Trophoblast cell (in vitro differentiated cells and primary cell): ENCODE measurements around the gene FCRLB.
"Not testable (repeated sequence)": the region's sequence is repeated elsewhere in the genome, so short reads cannot be mapped to it uniquely, and the experiment has no call there.

Experiments used
- DNase-seq, 2 donors: peaks; one replicate each; pipeline ENCODE4 v3.0.0-alpha.2; 2016
- H2AFZ ChIP-seq: 2 replicates; pipeline ENCODE4 v1.6.1; 2013; ENCODE audit warnings: low read length, moderate library complexity, mild to moderate bottlenecking; ENCODE audit not compliant: insufficient read depth, poor library complexity
- H2AK5ac ChIP-seq: 2 replicates; pipeline ENCODE4 v1.6.1; 2013; ENCODE audit warnings: mild to moderate bottlenecking, low read length
- H2BK120ac ChIP-seq: 2 replicates; pipeline ENCODE4 v1.6.1; 2013; ENCODE audit warnings: low read length, mild to moderate bottlenecking, moderate library complexity; ENCODE audit not compliant: insufficient read depth, poor library complexity
- H2BK12ac ChIP-seq: 2 replicates; pipeline ENCODE4 v1.6.1; 2013; ENCODE audit warnings: mild to moderate bottlenecking, low read length, moderate library complexity
- H2BK5ac ChIP-seq: 2 replicates; pipeline ENCODE4 v1.6.1; 2013; ENCODE audit warnings: low read length, low read depth, moderate library complexity, mild to moderate bottlenecking; ENCODE audit not compliant: poor library complexity
- H3K14ac ChIP-seq: 2 replicates; pipeline ENCODE4 v1.6.1; 2013; ENCODE audit warnings: mild to moderate bottlenecking, low read length
- H3K18ac ChIP-seq: 2 replicates; pipeline ENCODE4 v1.6.1; 2013; ENCODE audit warnings: mild to moderate bottlenecking, low read length
- H3K23ac ChIP-seq: 2 replicates; pipeline ENCODE4 v1.6.1; 2013; ENCODE audit warnings: low read length
- H3K27ac ChIP-seq: 2 replicates; pipeline ENCODE4 v1.5.1; 2013; ENCODE audit warnings: low read depth, mild to moderate bottlenecking, inconsistent platforms, low read length, moderate library complexity
- H3K27me3 ChIP-seq: 2 replicates; pipeline ENCODE4 v1.6.1; 2013; ENCODE audit warnings: inconsistent platforms, mild to moderate bottlenecking, low read length, moderate library complexity; ENCODE audit not compliant: insufficient read depth
- H3K36me3 ChIP-seq, 2 experiments: 1 replicate in 1 of 2; 2 replicates in 1 of 2; pipeline ENCODE4 v1.6.1; 2013; ENCODE audit warnings: low read length in 2 of 2, mild to moderate bottlenecking in 2 of 2, moderate library complexity in 1 of 2; ENCODE audit not compliant: insufficient read depth in 2 of 2, control insufficient read depth in 1 of 2
- H3K4ac ChIP-seq: 2 replicates; pipeline ENCODE4 v1.6.1; 2013; ENCODE audit warnings: low read depth, mild to moderate bottlenecking, low read length, moderate library complexity
- H3K4me1 ChIP-seq, 2 experiments: 1 replicate in 1 of 2; 2 replicates in 1 of 2; pipeline ENCODE4 v1.6.1; 2013; ENCODE audit warnings: low read length in 2 of 2, mild to moderate bottlenecking in 2 of 2, moderate library complexity in 1 of 2; ENCODE audit not compliant: insufficient read depth in 2 of 2, control insufficient read depth in 1 of 2
- H3K4me2 ChIP-seq: 2 replicates; pipeline ENCODE4 v1.6.1; 2013; ENCODE audit warnings: inconsistent platforms, mild to moderate bottlenecking, low read length, moderate library complexity
- H3K4me3 ChIP-seq: 2 replicates; pipeline ENCODE4 v1.5.1; 2013; ENCODE audit warnings: mild to moderate bottlenecking, low read depth, low read length, inconsistent platforms
- H3K79me1 ChIP-seq: one replicate; pipeline ENCODE4 v1.6.1; 2013; ENCODE audit warnings: low read length
- H3K79me2 ChIP-seq: 2 replicates; pipeline ENCODE4 v1.6.1; 2013; ENCODE audit warnings: low read length, mild to moderate bottlenecking; ENCODE audit not compliant: control insufficient read depth, insufficient read depth, poor library complexity
- H3K9ac ChIP-seq: 2 replicates; pipeline ENCODE4 v1.6.1; 2013; ENCODE audit warnings: mild to moderate bottlenecking, low read length
- H3K9me3 ChIP-seq: 2 replicates; pipeline ENCODE4 v1.6.1; 2013; ENCODE audit warnings: low read depth, mild to moderate bottlenecking, control low read depth, inconsistent platforms, low read length; ENCODE audit not compliant: insufficient read depth
- H4K12ac ChIP-seq: 2 replicates; pipeline ENCODE4 v1.6.1; 2013; ENCODE audit warnings: low read depth, mild to moderate bottlenecking, low read length, moderate library complexity
- H4K8ac ChIP-seq: 2 replicates; pipeline ENCODE4 v1.6.1; 2013; ENCODE audit warnings: low read depth, mild to moderate bottlenecking, low read length, moderate library complexity
- H4K91ac ChIP-seq: one replicate; pipeline ENCODE4 v1.6.1; 2013; ENCODE audit warnings: low read depth, mild to moderate bottlenecking, low read length, moderate library complexity
- WGBS: extraction: QIAGEN DNeasy Blood & Tissue Kit; methylation state at CpG from one replicate; pipeline ENCODE4 v1.1.7; 2013; ENCODE audit warnings: missing lambda C conversion rate; ENCODE audit not compliant: insufficient read length, insufficient coverage; ENCODE audit errors: extremely low coverage; 5-methylcytosine and 5-hydroxymethylcytosine counted together

The FCRLB gene

DNA sequence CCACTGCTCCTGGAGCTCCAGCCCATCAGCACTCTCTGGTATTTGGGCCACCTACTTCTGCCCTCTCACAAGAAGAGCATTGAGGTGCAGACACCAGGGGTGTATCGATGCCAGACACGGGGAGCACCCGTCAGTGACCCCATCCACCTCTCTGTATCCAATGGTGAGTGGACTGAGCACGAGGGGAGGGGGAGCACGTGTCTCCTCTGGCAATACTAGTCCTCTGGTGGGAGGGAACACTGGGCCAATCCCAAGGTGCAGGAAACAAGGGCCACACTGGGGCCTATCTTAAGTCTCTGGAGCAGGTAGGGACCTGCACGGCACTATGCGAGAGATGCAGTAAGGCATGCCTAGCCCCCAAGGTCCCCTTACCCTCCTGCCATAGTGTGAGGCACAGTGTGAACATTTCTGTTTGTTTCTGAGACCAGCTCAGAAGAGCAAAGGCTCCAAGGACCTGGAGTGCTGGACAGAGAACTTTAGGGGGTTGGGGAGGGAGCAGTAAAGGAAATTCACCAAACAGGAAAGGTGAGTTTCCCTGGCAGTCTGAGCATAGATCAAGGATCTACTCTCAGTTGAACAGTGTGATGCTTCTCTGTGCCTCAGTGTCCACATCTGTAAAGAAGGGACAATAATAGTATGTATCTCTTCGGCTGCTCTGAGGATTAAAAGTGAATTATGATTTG, 2.3 kb downstream of the FCRLB start:
- WGBS: no CpG with 5 or more reads among the region's 8 CpGs
- Histone ChIP-seq H4K12ac (no peak overlapping the region), H3K4me1 (peaks cover 8 to 10% of the 10 kb centered on the region in 2 experiments), H3K4me2 (no peak overlapping the region), H2AK5ac (no peak overlapping the region), H3K9ac (no peak overlapping the region), H4K8ac (no peak overlapping the region), H4K91ac (no peak overlapping the region), H2BK120ac (no peak overlapping the region), H2AFZ (no peak overlapping the region), H3K18ac (no peak overlapping the region), H2BK5ac (no peak overlapping the region), H3K9me3 (peaks cover 2% of the 10 kb centered on the region), H3K4me3 (no peak overlapping the region), H3K4ac (no peak overlapping the region), H3K27ac (no peak overlapping the region), H3K79me2 (peaks cover 10% of the 10 kb centered on the region), H2BK12ac (no peak overlapping the region), H3K14ac (no peak overlapping the region), H3K27me3 (no peaks in the 10 kb centered on the region), H3K23ac (no peak overlapping the region), H3K79me1 (peaks cover 14% of the 10 kb centered on the region), H3K36me3 (no peaks in the 10 kb centered on the region)
- DNase-seq: no peak

- not testable (repeated sequence) for H3K23ac ChIP-seq, H3K36me3 ChIP-seq, H3K14ac ChIP-seq, H2BK12ac ChIP-seq, H3K9ac ChIP-seq, DNase-seq, H4K91ac ChIP-seq, H3K18ac ChIP-seq, H2AK5ac ChIP-seq, H2BK5ac ChIP-seq, H4K12ac ChIP-seq, H3K9me3 ChIP-seq, H3K27ac ChIP-seq, H2BK120ac ChIP-seq, H3K79me2 ChIP-seq, H3K27me3 ChIP-seq, H3K4ac ChIP-seq
- Histone ChIP-seq H4K8ac (peak overlapping the region; percentile 12), H3K4me1 (peaks cover 8 to 12% of the 10 kb centered on the region in 2 experiments), H3K4me2 (peak overlapping the region; percentile 82), H3K79me1 (peaks cover 14% of the 10 kb centered on the region), H3K4me3 (peak overlapping the region; percentile 55), H2AFZ (peak overlapping the region; percentile 14)
- 100% methylated on average over 2 of the region's 22 CpGs for WGBS
Measured at GRCh38 chr1:161725258-161725907, 4.0 kb downstream of the FCRLB start.

GRCh38 chr1:161725908-161726472, 4.6 kb downstream of the FCRLB start:
- Histone ChIP-seq H3K4me1 (peaks cover 11 to 15% of the 10 kb centered on the region in 2 experiments), H3K27me3 (no peaks in the 10 kb centered on the region), H3K79me1 (peaks cover 14% of the 10 kb centered on the region), H2BK5ac (no peak overlapping the region), H2AFZ (peak overlapping the region; percentile 95), H3K4me2 (peak overlapping the region; percentile 82), H2AK5ac (no peak overlapping the region), H3K36me3 (no peaks in the 10 kb centered on the region), H4K91ac (peak overlapping the region; percentile 91), H4K8ac (peak overlapping the region; percentile 85), H3K9ac (no peak overlapping the region), H3K23ac (no peak overlapping the region), H2BK12ac (no peak overlapping the region), H3K18ac (peak overlapping the region; percentile 71), H3K14ac (peak overlapping the region; percentile 81), H2BK120ac (no peak overlapping the region), H4K12ac (peak overlapping the region; percentile 57), H3K4me3 (peak overlapping the region; percentile 92), H3K27ac (no peak overlapping the region), H3K4ac (peak overlapping the region; percentile 17), H3K79me2 (peaks cover 10% of the 10 kb centered on the region), H3K9me3 (peaks cover 2% of the 10 kb centered on the region)
- peak; percentile 54 to 80 for DNase-seq
- no CpG with 5 or more reads among the region's 34 CpGs for WGBS

DNA sequence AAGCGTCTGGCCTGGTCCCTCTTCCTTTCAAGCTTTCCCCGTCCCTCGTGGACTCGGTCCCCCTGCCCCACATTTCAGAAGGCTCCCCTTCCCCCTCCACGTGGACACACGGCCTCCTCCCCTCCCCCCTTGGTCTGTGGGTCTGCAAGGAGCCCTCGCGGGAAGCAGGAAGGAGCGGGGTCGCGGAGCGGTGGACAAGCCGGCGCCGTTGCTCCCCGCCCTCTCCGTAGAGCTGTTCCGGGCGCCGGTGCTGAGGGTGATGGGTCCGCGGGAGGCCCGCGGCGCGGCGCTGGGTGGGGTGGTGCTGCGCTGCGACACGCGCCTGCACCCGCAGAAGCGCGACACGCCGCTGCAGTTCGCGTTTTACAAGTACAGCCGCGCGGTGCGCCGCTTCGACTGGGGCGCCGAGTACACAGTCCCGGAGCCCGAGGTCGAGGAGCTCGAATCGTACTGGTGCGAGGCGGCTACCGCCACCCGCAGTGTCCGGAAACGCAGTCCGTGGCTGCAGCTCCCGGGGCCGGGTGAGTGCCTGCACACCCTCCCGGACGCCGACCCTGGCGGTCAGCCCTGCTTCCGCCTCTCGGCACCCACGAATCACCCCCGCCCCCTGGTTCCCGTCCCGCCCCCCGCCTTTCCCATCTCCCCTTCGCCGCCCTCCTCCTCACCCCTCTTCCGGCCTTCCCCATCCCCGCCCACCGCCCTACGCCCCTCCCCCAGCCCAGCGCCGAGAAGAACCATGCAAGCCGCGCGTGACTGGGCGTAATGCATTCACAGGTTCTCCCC, 5.3 kb downstream of the FCRLB start:
- WGBS: no CpG with 5 or more reads among the region's 83 CpGs
- H3K79me2 ChIP-seq: peaks cover 10% of the 10 kb centered on the region

More for the DNA sequence above, 5.3 kb downstream of the FCRLB start:
- Histone ChIP-seq H3K27me3 (no peaks in the 10 kb centered on the region), H2AFZ (peak overlapping the region; percentile 95), H2BK5ac (peak overlapping the region; percentile 66), H3K9me3 (peaks cover 2% of the 10 kb centered on the region), H3K4me3 (peak overlapping the region; percentile 92), H3K36me3 (no peaks in the 10 kb centered on the region), H3K23ac (no peak overlapping the region), H3K4me2 (peak overlapping the region; percentile 87), H4K12ac (peak overlapping the region; percentile 75), H2AK5ac (no peak overlapping the region), H3K4ac (peak overlapping the region; percentile 26), H3K27ac (peak overlapping the region; percentile 48), H4K8ac (peak overlapping the region; percentile 85), H3K14ac (peak overlapping the region; percentile 92), H2BK120ac (peak overlapping the region; percentile 78), H3K4me1 (peaks cover 11 to 16% of the 10 kb centered on the region in 2 experiments), H4K91ac (peak overlapping the region; percentile 96), H3K9ac (peak overlapping the region; percentile 90), H3K79me1 (peaks cover 14% of the 10 kb centered on the region), H3K18ac (peak overlapping the region; percentile 71), H2BK12ac (peak overlapping the region; percentile 3)
- peak; percentile 53 to 66 for DNase-seq
